HCT116 (cell line): ENCODE measurements around the gene TRIP13.
"Not testable (repeated sequence)": the region's sequence is repeated elsewhere in the genome, so short reads cannot be mapped to it uniquely, and the experiment has no call there.

Experiments
- CEBPB ChIP-seq: IDR thresholded peaks from 2 replicates; pipeline ENCODE4 v1.6.1; 2012; ENCODE audit warnings: low read depth
- EGR1 ChIP-seq: IDR thresholded peaks from 2 replicates; pipeline ENCODE4 v1.6.1; 2012; ENCODE audit warnings: low read depth
- POLR2A ChIP-seq: IDR thresholded peaks from 2 replicates; pipeline ENCODE4 v1.7.0; 2011; ENCODE audit warnings: borderline replicate concordance; ENCODE audit not compliant: insufficient read depth, insufficient read length; ENCODE audit errors: extremely low read depth
- POLR2AphosphoS5 ChIP-seq: IDR thresholded peaks from 2 replicates; pipeline ENCODE4 v1.6.1; 2011; ENCODE audit warnings: mild to moderate bottlenecking, low read depth, low read length, moderate library complexity
- YY1 ChIP-seq: IDR thresholded peaks from 2 replicates; pipeline ENCODE4 v1.6.1; 2011; ENCODE audit warnings: low read length, low read depth, moderate library complexity, mild to moderate bottlenecking; ENCODE audit not compliant: insufficient replicate concordance; ENCODE audit errors: extremely low read depth
- TF ChIP-seq, protein P1 (sequence below), 3 experiments: fragments of 200-600 bp in 1 of 3; sonication (generic) in 1 of 3; IDR thresholded peaks in 2 of 3; conservative IDR thresholded peaks in 1 of 3; 2 replicates each; pipeline ENCODE4 v1.5.1; 2012 to 2017; ENCODE audit warnings: low read depth in 2 of 3, low read length in 2 of 3, antibody characterized with exemption in 1 of 3, borderline replicate concordance in 1 of 3, control low read depth in 1 of 3, mild to moderate bottlenecking in 1 of 3, mixed read lengths in 1 of 3, mixed run types in 1 of 3, moderate library complexity in 1 of 3; ENCODE audit not compliant: insufficient read depth in 1 of 3
- TF ChIP-seq, protein P2 (sequence below): IDR thresholded peaks from 2 replicates; pipeline ENCODE4 v1.6.1; 2012; ENCODE audit warnings: low read depth
- TF ChIP-seq, protein P3 (sequence below): IDR thresholded peaks from 2 replicates; pipeline ENCODE4 v1.6.1; 2012

DNA sequence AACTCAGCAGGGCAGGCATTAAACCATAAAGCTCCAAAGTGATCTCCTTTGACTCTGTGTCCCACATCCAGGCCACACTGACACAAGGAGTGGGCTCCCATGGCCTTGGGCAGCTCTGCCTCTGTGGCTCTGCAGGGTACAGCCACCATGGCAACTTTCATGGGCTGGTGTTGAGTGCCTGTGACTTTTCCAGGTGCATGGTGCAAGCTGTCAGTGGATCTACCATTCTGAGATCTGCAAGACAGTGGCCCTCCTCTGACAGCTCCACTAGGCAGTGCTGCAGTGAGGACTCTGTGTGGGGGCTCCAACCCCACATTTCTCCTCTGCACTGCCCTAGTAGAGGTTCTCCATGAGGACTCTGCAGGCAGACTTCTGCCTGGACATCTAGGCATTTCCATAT is 41.3 kb downstream of the TRIP13 start:
- TF ChIP-seq, protein P1, sequence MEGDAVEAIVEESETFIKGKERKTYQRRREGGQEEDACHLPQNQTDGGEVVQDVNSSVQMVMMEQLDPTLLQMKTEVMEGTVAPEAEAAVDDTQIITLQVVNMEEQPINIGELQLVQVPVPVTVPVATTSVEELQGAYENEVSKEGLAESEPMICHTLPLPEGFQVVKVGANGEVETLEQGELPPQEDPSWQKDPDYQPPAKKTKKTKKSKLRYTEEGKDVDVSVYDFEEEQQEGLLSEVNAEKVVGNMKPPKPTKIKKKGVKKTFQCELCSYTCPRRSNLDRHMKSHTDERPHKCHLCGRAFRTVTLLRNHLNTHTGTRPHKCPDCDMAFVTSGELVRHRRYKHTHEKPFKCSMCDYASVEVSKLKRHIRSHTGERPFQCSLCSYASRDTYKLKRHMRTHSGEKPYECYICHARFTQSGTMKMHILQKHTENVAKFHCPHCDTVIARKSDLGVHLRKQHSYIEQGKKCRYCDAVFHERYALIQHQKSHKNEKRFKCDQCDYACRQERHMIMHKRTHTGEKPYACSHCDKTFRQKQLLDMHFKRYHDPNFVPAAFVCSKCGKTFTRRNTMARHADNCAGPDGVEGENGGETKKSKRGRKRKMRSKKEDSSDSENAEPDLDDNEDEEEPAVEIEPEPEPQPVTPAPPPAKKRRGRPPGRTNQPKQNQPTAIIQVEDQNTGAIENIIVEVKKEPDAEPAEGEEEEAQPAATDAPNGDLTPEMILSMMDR (IDR thresholded peaks at IDR 0.05 in 2 of 3, conservative IDR thresholded peaks at IDR 0.05 in 1 of 3; ENCODE audit: borderline replicate concordance in 1 of 3, insufficient read depth in 1 of 3, low read depth in 2 of 3, low read length in 2 of 3): not testable (repeated sequence)
- not testable (repeated sequence) for TF ChIP-seq YY1, CEBPB, POLR2A, POLR2AphosphoS5, EGR1
- TF ChIP-seq, protein P2, sequence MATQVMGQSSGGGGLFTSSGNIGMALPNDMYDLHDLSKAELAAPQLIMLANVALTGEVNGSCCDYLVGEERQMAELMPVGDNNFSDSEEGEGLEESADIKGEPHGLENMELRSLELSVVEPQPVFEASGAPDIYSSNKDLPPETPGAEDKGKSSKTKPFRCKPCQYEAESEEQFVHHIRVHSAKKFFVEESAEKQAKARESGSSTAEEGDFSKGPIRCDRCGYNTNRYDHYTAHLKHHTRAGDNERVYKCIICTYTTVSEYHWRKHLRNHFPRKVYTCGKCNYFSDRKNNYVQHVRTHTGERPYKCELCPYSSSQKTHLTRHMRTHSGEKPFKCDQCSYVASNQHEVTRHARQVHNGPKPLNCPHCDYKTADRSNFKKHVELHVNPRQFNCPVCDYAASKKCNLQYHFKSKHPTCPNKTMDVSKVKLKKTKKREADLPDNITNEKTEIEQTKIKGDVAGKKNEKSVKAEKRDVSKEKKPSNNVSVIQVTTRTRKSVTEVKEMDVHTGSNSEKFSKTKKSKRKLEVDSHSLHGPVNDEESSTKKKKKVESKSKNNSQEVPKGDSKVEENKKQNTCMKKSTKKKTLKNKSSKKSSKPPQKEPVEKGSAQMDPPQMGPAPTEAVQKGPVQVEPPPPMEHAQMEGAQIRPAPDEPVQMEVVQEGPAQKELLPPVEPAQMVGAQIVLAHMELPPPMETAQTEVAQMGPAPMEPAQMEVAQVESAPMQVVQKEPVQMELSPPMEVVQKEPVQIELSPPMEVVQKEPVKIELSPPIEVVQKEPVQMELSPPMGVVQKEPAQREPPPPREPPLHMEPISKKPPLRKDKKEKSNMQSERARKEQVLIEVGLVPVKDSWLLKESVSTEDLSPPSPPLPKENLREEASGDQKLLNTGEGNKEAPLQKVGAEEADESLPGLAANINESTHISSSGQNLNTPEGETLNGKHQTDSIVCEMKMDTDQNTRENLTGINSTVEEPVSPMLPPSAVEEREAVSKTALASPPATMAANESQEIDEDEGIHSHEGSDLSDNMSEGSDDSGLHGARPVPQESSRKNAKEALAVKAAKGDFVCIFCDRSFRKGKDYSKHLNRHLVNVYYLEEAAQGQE: not testable (repeated sequence)
- TF ChIP-seq, protein P3, sequence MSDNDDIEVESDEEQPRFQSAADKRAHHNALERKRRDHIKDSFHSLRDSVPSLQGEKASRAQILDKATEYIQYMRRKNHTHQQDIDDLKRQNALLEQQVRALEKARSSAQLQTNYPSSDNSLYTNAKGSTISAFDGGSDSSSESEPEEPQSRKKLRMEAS: not testable (repeated sequence)
